LNCaP clone FGC (cell line): Measurements from ENCODE around the gene IDH3B.
A peak's percentile ranks its signal among the peaks of the same experiment; 100 is the strongest.

Source experiments
- DNase-seq: peaks from one replicate; pipeline ENCODE4 v3.0.0-alpha.2; 2011; ENCODE audit warnings: low read depth
- H3K4me3 ChIP-seq: 2 replicates; pipeline ENCODE4 v1.5.1; 2011; ENCODE audit warnings: mild to moderate bottlenecking, low read depth, low read length, control low read depth
- CTCF ChIP-seq: IDR thresholded peaks from 2 replicates; pipeline ENCODE4 v1.5.1; 2012; ENCODE audit warnings: mild to moderate bottlenecking; ENCODE audit not compliant: control insufficient read depth, insufficient read depth; ENCODE audit errors: extremely low read depth

IDH3B gene

DNA sequence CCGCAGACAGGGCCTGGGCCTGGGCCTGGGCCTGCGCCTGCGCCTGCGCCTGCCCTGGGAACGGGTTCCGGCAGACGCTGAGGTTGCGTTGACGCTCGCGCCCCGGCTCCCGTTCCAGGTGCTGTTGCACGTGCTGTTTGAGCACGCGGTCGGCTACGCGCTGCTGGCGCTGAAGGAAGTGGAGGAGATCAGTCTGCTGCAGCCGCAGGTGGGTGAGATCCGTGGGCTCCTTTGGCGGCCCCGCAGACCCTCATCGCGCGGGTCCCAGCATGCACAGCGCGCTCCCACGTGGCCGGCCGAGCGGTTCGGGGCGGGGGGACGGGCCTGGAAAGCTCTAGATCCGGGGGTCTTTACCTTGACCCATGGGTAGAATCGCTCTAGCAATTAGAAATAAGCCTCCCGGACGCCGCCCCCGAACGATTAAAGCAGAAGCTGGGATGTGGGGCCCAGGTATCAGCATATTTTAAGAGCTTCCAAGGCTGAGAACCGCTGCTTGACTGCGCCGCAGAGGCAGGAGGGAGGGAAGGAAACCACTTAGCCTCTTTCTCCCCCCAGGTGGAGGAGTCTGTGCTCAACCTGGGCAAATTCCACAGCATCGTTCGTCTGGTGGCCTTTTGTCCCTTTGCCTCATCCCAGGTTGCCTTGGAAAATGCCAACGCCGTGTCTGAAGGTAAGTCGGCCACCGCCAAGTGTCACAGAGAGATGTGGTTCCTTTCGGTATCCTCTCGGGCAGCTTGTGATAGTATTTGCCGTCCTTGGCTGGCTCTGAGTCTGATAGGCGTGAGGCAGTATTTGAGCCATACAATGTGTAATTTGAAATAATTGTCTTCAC, 11.1 kb downstream of the IDH3B start:
- TF ChIP-seq CTCF = no peak
- DNase-seq = no peak
- peak overlapping the region; percentile 89 for H3K4me3 ChIP-seq

DNA sequence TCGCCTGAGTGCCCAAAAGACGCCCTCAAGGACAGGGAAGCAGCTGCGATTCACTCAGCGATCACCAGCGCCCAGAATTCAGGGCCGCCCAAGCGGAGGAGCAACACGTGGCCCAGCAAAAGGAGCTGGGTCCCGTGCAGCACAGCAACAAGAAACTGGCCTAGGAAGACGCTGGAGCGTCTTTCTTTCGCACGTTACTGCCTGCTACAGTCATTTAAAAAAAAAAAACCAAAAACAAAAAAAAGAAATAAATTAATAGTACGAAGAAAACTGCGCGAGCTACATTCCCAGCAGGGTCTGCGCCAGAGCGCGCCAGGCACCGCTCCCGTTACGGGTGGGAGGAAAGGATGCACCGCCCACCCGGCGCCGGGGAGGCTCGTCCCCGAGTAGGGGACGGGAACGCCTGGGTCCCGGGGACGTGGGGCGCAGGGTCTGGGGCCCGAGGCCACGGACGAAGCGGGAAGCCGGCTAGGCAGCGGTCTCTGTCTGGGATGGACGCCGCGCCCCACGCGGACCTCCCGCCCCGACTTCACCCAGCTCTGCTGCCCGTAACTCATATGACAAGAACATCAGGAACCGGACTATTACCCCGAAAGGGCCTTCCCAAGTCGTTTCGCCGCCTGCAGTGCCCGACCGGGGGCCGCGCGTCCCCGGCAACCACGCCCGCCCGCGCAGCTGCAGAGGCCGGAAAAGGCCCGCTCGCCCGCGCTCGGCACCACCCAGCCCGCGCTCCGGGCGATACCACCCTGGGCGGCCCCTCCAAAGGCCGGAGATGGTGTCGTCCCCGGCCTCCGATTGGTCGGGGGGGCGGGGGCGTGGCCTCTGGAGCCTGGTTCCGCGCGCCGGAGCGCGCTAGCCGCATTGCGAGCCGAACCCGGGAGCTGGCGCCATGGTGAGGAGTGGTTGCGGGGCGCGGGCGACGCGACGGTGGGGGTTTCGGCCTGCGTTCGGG, 12.0 kb downstream of the IDH3B start, which contains the start of gene NOP56:
TSS of gene NOP56 (plus strand) at position 861 of the 952 bp plus-strand sequence. CDS start at position 890, 29 bp downstream.
- peak within 1 kb of the TSS; percentile 89 for H3K4me3 ChIP-seq
- no peak for DNase-seq
- no peak for TF ChIP-seq CTCF

GRCh38 chr20:2643708-2644107, 20.3 kb downstream of the IDH3B start:
- DNase-seq = no peak
- no peak for TF ChIP-seq CTCF
- no peak overlapping the region for H3K4me3 ChIP-seq

DNA sequence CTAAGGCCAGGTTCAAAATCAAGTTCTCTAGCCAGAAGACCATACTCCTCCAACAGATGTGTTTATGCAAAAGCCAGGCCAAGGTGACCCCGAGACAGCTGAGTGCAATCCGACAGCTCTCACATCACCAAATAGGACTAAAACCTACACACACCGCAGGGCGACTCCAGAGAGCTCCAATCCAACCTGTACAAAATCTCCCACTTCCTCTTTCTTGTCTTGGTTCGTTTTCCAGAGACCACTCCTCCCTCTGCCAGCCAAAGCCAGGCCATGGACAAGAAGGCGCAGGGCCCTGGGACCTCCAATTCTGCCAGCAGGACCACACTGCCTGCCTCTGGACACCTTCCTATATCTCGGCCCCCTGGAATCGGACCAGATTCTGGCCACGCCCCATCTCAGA, 23.1 kb downstream of the IDH3B start:
- TF ChIP-seq CTCF = no peak
- DNase-seq = no peak
- H3K4me3 ChIP-seq = no peak overlapping the region

- DNase-seq = no peak
- no peak overlapping the region for H3K4me3 ChIP-seq
- TF ChIP-seq CTCF = no peak
Observed at GRCh38 chr20:2640260-2640659, 23.8 kb downstream of the IDH3B start.

GRCh38 chr20:2637246-2637645, 26.8 kb downstream of the IDH3B start:
- no peak for TF ChIP-seq CTCF
- no peak for DNase-seq

More at GRCh38 chr20:2637246-2637645, 26.8 kb downstream of the IDH3B start:
- no peak overlapping the region for H3K4me3 ChIP-seq
